GM19467 (cell line): ENCODE data around the gene ITCH.

Source experiments
- ATAC-seq: cut with Tn5 transposase; IDR thresholded peaks from one replicate; pipeline ENCODE4 v1.9.1; 2021; ENCODE audit warnings: mild to moderate bottlenecking, moderate library complexity; ENCODE audit not compliant: unreplicated experiment

The ITCH gene

DNA sequence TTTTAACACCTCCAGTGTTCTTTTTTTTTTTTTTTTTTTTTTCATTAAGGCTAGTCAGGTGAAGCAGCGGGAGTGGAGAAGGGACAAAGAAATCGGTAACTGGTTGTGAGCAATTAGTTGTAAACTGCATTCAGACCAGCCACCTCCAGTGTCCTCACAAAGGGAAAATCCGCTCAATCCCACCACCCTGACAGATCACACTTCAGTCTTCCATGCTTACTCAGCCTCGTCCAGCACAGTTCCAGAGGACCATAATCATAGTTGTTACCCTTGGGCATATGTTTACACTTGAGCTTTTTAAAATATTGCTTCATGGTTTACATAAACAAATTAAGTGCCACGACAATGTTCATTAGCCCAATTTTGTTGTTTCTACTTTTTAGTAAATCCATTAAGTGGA, 163.4 kb downstream of the ITCH start:
- ATAC-seq, result no peak

DNA sequence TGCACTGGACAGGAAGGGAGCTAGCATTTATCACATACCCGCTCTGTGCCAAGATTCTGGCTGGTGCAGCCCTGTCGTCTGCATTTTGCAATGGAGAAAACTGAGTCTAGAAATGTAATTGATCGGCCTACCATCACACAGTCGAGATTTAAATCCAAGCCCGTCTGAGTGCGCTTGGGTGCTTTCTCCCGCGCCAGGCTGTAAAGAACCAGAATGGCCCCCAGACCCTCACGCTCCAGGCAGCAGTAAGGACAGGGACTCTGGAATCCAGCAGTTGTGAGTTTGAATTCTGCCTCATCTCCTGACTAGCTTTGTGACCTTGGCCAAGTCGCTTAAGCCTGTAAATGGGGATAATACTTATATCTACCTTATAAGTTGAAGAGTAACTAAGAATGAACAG, 163.9 kb downstream of the ITCH start:
- ATAC-seq, result no peak

DNA sequence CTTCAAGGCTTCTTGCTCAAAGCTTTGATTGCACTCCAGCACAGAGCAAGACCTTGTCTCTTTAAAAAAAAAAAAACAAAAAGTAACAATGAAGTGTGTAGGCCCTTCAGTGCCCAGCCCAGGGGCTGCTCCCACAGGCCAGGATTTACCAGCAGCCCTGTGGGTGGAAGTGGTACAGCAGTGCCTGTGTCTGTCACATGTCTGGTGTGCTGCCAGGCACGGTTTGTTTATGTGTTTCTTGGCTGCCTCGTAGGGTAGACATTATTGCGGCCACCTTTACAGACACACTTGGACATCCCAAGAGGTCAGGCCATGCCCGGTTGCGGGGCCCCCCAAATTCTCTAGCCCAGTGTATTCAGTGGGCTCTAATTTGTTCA, 165.8 kb downstream of the ITCH start:
- ATAC-seq, result no peak

DNA sequence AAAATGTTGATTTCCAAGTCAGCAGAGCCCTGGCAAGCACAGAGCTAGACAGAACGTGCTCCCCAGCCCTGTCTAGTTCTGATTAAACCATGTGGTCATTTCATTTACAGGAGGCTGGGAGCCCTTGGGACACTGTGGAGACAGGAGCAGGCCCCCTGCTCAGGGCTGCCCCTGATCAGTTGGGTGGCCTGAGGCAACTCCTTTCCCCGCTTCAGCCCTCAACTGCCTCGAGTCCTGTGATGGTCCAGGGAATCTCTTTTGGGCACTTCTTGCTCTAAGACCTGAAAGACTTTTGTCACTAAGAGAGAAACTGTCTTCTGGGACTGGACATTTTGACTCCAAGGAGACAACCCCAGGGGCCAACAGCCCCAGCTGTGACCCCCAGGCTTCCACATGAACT, 166.7 kb downstream of the ITCH start:
- no peak for ATAC-seq

DNA sequence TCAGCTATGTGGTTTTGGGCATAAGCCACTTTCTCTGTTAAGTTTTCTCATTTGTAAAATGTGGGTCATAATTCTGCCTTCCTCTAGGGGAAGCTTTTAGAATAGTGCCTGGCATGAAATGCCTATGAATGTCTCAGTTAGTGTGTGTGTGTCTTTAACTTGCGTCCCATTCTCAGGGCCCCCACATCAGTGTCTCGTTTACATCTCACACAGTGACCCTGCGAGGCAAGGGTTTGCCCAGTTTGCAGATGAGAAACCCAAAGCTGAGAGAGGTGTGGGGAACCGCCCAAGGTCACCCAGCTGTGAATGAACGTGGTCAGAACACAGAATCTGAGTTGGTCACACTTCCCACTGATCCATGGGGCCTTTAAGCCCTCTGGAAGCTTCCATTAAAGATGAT, 167.3 kb downstream of the ITCH start:
- no peak for ATAC-seq

DNA sequence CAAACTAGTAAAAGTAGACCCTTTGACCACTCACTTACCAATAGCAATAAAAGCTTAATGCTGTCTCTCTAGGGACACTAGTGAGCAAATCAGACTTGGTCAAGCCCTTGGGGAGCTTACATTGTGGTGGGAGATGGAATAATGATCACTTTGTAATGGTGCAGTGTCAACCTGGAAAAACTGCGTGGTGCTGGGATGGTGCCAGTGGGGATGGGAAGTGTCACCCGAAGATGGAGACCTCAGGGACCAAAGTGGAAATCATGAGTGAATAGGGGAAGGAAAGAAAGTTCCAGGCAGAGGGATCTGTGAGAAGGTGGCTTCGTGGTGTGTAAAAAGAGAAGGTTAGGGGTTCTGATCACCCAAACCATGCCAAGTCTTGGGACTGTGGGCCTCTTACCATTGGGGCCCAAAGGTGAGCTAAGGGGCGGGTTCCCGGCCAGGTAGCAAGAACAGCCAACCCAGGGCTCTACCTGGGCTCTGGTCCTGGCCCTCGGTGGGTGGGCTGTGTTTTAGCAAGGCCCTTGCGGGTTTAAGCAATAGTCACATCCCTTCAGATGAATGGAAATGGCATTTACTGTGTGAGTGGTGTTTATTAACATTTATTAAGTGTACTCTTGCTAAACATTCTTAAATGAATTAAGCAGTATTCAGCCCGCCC, 168.7 kb downstream of the ITCH start:
- ATAC-seq, result no peak

DNA sequence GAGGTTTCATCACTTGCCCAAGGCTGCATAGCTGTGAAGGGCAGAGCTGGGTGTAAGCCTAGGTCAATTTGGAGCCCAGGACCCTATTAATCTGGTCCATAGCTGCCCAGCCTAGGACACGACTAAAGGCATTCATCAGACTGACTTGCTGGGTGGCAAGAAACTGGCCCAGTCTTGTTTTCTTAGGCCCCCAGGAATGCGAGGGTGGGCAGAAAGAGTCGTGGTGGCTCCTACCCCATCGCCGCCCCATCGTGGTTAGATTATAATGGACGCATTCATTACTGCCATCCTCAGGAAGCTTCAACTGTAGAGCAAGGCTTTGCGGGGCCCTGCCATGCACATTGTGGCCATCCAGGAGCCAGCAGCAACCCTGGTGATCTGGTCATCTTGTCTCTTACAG, 169.2 kb downstream of the ITCH start:
- no peak for ATAC-seq

DNA sequence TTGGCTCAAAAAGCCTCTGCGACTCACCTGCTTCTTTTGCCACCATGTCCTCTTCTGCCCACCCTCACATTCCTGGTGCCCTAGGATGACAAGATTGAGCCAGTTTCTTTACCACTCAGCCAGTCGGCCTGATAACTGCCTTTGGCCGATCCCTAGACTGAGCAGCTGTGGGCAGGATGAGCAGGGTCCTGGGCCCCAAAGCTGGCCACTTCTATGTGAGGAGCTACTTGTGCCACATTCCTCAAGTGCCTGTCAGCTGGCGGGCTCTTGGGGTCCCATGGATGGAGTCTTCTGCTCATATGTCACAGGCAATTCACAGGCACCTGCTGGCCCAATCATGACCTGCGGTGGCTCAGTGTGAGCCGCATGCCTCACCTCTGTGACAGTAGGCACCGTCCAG, 169.7 kb downstream of the ITCH start:
- no peak for ATAC-seq

DNA sequence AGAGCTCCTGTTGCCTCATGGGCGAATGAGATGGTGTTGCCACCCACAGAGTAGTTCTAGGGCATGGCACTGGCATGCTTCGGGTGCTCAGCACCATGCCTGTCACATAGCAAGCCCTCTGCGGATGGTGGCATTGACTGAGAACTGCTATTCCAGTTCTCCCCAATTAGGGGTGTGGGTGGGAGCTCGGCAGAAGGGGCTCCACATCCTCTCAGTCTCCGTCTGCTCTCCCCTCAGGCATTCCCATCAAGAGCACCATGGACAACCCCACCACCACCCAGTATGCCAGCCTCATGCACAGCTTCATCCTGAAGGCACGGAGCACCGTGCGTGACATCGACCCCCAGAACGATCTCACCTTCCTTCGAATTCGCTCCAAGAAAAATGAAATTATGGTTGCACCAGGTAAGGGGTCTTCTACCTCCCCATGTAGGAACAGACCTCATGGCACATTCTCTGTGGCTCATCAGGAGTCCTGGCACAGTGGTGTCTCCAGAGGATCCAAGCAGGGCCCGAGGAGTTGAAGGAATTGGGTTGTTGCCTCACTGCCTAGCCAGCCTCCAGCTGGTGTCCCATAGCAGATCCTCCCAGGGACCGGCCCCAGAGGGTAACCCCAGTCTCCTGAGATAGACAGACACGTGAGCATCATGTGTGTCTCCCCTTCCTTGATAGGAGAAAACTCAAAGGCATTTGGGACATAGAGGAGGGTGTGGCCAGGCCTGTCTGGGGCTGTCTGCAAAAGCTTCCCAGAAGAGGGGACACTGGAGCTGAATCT, 171.5 kb downstream of the ITCH start:
- ATAC-seq, result no peak

DNA sequence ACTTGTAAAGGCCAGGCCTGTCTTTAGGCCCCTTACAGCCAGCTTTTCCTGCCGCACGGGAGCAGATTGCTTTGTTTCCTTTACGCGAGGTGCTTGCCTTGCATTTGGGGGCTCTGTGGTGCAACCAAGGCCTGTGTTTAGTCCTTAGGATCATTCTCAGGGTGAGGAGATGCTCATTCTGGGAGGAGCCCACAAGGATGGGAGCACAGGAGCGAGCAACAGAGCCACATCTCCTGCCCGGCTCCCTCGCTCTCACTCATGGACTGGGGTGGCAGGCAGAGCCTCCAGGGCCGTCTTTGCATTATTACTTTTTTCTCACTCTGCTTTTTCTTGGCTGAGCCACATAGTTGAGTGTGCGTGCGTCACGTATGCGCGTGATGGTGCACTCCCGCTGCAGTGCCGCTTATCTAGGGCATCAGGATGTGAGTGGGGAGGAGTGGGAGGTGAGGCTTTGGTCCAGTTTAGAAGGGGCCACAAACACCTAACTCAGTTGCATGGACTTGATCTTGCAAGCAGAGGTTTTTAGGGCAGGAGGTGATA, 172.3 kb downstream of the ITCH start:
- ATAC-seq, result no peak

DNA sequence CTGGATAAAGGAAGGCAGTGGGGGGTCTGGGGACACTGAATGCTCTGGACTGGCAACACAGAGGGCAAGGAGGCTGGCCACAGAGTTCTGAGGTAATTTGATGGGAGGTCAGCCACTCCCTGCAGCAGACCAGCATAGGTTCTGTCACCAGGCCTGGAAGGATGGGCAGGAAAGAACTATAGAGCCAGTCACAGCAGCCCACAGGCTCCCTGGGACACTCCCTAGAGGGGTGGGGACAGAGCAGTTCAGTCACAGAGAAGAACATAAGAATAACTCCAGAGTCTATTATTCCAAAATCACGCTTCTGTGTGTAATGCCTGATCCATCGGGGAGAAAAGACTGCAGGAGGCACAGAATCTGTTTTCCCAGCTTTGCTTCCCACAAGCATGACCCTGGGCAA, 172.8 kb downstream of the ITCH start:
- no peak for ATAC-seq

DNA sequence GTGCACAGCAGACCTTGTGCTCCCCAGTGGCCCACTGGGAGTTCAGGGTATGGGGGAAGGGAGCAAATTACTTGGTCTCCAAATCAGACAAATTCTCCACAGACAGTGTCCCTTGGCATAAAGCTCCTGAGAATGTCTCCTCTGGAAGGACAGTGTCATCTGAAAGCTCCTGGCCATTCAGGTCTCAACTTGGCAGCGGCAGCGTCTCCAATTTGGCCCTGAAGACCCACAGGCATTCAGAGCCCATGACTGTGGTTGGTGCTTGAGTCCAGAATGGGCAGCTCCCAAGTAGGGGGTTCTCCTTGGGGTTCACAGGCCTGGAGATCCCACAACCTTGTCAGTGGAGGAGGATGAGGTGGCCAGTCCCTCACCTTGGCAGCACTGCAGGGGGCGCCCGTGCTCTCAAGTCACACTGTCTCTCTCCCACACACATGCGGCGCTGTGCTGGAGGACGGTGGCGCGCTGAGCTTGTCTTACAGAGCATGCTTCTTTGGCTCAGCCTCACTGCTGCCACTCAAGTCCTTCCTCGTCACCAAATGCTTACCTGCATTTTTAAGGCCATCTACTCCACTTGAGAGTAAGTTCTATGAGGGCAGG, 173.8 kb downstream of the ITCH start:
- no peak for ATAC-seq

DNA sequence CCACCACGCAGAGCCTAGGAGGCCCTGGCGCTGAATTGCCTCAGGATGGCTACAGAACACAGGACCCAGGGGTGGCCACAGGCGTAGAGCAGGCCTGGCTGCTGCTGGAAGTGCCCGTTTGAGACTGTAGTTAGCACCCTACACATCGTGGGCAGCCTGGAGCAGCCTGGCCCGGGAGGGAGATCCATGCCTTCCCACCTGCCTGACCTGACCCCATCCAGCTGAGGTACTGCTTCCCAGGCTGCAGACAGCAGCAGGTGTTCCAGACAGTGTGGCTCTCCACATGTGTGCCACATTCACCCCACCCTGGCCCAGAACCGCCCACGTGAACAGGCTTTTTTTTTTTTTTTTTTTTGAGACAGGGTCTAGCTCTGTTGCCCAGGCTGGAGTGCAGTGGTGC, 174.6 kb downstream of the ITCH start:
- ATAC-seq, result no peak

DNA sequence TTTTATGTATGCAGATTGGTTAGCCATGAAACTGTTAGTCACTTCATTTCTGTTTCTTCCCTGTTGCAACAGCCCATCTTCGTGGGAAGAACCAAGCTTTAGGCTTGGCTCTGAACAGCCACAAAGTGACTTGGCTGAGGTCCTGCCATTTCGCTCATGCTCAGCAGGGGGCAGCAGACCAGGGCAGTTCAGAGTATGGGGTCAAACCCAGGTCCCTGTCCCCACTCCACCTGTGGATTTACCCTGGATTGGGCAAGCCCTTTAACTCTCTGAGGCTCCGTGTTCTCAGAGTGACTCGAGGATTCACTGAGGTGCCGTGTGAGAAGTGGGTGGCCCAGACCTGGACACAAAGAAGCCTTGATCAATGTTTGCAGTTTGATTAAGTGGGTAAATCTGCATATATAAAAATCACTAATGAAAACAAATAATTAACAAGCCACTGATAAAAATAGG, 175.6 kb downstream of the ITCH start:
- ATAC-seq, result no peak

DNA sequence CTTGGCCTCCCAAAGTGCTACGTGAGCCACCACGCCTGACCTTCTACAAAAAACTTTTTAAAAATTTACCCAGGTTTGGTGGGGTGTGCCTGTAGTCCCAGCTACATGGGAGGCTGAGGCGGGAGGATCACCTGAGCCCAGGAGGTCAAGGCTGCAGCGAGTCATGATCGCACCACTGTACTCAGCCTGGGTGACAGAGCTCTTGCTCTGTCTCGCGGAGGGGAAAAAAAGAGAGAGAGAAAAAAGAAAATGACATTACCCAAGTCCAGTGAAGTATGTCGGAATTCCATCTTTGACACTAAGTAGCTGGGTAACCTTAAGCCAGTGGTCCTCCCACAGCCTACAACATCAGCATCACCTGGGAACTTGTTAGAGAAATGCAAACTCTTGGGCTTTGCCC, 176.7 kb downstream of the ITCH start:
- no peak for ATAC-seq

DNA sequence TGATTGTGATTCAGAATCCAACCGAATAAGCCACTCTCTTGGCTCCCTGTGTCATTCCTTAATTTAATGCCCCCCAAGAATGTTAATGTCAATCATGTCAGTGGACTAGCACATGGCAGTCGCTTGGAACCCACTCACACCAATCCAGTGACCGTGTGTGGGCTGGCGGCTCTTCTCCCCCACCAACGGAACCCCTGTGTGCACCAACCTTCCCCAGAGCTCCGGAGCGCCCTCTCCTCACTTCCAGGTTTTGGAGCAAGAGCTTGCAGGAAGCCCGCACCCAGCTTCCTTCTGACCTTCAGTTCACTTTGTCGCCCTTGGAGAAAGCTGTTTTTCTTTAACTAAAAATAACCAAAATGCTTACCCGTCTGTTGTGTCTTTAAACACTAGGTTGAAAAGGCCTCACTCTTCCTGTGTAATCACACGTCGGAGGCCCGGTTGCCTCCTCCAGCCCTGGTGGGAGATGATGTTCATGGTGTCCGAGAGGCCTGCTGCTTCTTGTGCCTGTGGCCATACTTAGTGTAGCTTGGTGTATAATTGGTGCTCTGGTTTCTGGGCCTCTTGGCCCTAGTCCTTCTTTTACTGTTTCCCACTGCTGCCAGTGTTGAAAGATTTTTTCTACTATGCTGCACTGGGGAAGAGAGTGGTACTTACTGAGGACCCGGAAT, 177.7 kb downstream of the ITCH start:
- no peak for ATAC-seq

DNA sequence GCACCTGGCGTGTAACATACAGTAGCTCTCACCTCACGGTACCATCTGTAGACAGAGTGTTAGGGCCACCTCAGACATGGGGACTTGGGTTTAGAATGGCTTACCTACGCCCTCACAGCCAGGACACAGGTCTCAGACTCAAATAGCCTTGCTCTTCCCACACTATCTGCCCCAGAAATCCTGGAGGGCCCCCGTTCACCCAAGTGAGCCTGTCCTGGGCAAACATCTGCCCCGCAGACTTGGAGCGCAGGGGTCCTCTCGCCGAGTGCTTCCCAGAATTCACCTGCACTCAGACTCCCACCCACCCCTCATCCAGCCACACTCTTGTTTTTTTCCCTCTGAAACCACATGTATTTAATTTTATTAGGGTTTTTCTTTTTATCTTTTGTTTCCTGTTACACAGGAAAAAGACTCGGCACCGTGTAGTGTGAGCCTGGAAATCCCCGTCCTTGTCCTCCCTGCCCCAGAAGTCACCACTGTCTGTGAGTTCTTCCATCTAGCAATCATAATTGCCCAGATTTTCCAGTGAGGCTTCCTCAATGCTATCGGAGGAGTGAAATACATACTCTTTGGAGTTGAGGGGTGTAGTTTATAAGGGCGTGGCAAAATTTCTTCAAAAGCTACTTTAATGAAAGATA, 178.3 kb downstream of the ITCH start:
- no peak for ATAC-seq

DNA sequence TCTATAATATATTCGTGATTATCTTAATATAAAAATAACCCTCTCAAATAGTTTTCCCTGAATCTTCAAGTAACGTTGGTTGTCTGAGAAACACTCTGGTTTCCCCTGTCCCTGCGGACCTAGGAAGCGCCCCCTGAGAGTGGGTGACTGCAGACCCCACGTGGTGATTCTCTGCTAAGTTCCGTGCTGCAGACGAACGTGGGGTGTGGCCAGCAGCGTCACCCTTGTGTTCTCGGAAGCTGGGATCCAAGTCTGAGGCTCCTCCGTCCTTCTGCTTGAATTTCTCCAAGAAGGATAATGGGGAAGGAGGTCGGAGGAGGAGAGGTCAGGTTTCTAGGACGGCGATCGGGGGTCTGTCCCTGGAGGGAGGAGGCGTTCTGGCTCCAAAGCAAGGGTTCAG, 178.8 kb downstream of the ITCH start:
- ATAC-seq, result no peak

DNA sequence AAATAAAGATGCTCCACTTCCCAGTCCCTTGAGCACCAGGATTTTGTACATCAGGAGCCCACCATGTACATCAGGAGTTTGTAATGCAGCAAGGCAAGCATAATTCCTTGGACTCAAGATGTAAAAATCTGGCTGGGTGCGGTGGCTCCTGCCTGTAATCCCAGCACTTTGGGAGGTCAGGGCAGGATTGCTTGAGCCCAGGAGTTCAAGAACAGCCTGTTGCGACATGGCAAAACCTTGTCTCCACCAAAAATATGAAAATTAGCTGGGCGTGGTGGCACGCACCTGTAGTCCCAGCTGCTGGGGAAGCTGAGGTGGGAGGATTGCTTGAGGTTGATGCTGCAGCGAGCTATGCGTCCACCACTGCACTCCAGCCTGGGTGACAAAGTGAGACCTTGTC, 179.4 kb downstream of the ITCH start:
- no peak for ATAC-seq

DNA sequence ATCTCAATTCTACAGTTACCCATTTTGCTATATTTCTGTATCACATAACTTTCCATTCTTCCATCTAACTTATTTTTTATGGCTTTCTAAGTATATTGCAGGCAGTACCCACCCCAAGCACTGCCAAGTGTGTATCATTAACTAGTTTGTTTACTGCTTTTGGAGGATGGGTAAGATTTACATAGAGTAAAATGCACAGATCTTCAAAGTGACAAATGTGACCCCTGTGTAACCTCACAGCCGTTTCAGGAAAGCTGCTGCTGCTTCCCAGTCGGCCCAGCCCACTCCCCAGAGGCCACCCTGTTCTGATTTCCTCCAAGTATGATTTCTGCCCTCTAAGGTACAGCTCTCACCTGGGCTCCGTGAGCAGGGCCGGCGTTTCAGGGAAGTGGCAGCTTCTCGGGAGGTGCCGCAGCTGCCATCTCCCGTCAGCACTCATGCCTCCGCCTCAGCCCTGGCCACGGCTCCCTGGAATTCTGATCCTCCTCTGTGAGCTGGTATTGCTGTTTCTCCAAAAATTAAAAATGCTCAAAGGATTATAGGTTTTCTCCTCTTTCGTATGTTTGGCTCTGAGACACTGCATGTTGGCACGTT, 180.5 kb downstream of the ITCH start:
- ATAC-seq, result no peak
